HL-60/S4 (cell line): ENCODE data around the gene SOBP.
"Not testable (repeated sequence)": the region's sequence is repeated elsewhere in the genome, so short reads cannot be mapped to it uniquely, and the experiment has no call there.

Source experiments
- in situ Hi-C: fragments of 300-500 bp; cut with MboI; formaldehyde crosslinking; loops from 2 replicates; pipeline ENCODE4 v1.14.3; 2022; ENCODE audit warnings: low sequenced_read_pairs

Gene SOBP

GRCh38 chr6:107489636-107490565, at the start of gene SOBP:
Gene SOBP (plus strand): TSS chr6:107490117. CDS start chr6:107490617, 500 bp downstream.
- in situ Hi-C loops, result no loop called here

- in situ Hi-C loops, result no loop called here
These were observed 49.0 kb upstream of the SOBP start for GRCh38 chr6:107440936-107441335.

GRCh38 chr6:107441682-107442081, 48.2 kb upstream of the SOBP start:
- in situ Hi-C loops, result no loop called here

DNA sequence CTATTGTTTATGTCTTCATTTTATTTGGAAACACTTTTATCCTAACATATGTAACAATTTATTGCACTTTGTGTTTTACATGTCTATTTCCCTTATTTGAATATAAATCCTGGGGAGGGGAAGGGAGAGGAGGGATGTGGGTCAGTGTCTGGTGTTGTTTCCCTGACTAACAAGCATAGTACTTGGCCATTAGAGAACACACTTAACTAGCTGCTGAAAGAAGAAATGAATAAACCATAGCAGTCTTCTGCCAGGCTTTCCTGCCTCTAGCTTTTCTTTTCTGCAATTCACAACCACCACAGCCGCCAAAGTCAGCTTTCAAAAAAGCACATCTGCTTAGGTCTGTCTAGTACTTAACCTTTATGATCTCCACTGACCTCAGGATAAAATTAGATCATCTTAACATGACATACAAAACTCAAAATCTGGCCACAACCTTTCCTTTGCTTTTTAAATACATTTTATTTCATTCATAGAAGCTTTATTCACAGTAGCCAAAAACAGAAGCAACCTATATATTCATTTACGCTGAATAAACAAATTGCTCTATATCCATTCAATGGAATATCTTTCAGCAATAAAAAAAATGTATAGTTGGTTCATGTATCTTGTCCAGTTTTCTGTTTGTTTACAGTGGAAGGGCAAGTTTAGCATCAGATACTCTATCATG, 46.8 kb upstream of the SOBP start:
- in situ Hi-C loops, result no loop called here

DNA sequence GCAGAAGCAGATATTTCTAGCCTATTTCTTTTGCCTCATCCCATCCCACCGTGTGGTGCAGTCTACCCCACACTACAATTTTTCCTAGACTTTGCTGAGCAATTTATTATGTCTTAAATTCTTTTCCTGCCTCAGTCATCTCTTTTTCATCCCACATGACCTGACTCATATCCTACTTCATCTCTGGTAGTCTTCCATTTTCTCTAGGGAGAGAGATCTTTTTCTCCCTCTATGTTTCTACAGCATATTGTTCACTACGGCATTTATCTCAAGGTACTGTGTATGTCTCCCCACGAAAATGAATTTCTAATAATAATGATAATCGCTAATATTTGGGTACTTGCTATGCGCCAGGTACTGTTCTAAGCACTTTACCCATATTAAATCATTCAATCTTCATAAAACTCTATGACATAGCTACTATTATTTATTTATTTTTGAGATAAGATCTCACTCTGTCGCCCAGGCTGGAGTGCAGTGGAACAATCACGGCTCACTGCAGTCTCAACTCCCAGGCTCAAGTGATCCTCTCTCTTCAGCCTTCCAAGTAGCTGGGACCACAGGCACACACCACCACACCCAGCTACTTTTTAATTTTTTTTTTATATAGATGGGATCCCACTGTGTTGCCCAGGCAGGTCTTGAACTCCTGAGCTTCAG, 46.2 kb upstream of the SOBP start:
- in situ Hi-C loops, result no loop called here

DNA sequence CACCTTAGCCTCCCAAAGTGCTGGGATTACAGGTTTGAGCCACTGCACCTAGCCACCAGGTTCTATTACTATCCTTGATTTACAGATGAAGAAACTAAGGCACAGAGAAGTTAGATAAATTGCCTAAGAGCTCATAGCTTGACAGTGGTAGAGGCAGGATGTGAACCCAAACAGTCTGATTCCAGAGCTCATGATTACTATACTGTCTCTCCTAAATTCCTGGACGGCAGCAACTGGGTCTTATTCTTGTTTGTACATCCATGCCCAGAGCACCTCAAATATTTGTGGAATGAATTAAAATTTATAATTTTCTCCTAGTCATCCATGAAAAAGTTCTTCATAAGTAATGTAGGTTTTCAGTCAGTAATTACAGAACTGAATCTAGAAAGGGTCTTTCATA, 45.6 kb upstream of the SOBP start:
- in situ Hi-C loops, result no loop called here

DNA sequence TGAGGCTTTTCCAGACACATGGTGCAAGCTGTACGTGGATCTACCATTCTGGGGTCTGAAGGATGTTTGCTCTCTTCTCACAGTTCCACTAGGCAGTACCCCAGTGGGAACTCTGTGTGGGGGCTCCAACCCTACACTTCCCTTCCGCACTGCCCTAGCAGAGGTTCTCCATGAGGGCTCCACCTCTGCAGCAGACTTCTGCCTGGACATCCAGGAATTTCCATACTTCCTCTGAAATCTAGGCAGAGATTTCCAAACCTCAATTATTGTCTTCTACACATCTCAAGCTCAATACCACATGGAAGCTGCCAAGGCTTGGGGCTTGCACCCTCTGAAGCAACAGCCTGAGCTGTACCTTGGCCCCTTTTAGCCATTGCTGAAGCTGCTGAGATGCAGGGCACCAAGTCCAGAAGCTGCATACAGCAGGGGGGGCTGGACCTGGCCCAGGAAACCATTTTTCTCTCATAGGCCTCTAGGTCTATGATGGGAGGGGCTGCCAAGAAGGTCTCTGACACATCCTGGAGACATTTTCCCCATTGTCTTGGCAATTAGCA, 42.2 kb upstream of the SOBP start:
- in situ Hi-C loops, result no loop called here

DNA sequence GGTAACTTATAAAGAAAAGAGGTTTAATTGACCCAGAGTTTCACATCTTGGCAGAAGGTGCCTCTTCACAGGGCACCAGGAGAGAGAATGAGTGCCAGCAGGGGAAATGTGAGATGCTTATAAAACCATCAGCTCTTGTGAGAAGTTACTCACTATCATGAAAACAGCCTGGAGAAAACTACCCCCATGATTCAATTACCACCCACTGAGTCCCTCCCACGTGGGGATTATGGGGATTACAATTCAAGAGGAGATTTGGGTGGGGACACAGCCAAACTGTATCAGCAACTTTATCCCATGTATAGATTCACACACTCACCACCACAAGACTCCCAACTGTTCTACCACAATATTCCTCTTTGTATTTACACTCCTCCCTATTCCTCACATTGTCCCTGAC, 41.1 kb upstream of the SOBP start:
- in situ Hi-C loops, result no loop called here

DNA sequence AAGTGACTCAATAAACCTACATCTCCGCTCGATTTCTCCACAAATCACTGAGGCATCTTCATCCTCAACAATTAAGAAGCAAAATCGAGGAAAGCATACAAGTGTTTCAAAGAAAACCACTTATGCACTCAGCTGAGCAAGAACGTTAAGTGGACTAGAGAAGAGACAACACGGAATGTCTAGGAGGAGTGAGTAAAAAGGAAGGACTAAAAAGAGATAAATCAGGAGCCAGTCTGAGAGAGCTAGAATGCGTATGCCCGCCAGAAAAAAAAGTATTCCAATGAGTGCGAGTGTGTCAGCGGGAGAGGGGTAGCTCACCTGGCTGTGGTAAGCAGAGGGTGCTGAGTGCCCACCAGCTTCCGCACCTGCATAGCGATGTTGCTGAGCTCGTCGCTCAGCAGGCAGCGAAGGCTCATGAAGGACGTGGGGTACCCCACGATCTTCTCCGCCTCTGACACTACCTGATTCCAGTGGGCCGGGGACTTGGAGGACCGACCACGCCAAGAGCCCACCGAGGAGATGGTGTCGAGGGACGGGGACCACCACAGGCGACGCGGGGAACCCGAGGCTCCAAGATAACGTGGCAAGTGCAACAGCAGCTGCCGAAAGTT, 31.1 kb upstream of the SOBP start:
- in situ Hi-C loops, result no loop called here

DNA sequence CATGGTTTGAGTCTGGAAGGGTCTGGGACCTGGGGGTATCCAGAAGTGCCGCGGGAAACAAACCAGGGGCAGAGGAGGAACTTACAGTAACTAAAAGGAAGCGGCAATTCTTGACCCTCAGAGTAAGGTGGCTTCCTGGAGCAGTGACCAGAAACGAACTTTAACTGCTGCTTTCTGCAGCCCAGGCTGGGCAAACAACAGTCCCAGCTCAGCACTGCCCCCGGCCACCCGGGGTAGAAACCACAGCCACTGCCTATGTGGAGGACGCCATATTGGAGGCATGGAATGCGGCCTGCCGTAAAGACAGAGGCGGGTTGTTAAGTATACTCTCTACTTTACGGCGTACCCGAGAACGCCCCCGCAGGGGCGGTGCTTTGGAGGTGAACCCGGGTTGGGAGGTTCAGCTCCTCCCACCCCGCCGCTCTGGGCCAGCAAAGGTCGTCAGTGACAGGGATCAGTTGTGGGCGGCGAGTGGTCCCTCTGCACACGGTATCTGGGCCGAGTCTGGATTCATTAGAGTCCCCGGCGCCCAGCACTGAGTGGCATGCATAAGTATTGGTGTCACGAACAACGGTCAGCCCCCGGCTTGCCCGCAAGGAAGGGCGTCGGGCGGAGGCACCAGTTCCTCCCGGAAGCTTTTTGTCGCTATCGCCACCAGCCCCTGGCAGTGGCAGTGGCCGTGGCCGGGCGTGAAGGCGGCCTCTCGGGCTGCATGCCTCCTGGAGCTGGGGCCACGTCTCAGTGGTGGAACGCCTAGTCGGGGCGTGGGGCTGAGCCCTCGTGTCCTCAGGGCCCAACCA, 30.4 kb upstream of the SOBP start, which contains the start of gene PDSS2:
Gene PDSS2 (minus strand): TSS at position 282 of the 800 bp plus-strand sequence. CDS start 279 bp downstream, at position 3.
- in situ Hi-C loops, result no loop called here

GRCh38 chr6:107460083-107460631, 29.8 kb upstream of the SOBP start:
- in situ Hi-C loops, result no loop called here

DNA sequence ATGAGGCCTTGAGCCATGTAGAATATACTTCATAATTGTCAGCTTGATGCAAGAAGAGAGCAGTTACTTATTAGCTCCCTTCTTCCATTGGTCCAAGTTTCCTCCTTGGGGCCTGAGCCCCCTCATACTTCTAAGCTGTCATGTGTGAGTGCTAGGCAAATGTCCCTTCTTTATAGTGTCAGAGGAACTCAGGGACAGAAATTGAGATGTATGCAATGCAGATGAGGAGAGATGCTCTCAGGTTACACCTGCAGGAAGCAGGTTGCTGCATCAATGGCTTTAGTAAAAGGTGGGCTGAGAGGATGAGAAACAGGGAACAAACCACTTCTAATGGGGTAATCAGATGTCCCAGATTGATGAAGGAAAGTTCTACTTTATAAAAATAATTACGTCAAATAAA, 23.9 kb upstream of the SOBP start:
- in situ Hi-C loops, result no loop called here

DNA sequence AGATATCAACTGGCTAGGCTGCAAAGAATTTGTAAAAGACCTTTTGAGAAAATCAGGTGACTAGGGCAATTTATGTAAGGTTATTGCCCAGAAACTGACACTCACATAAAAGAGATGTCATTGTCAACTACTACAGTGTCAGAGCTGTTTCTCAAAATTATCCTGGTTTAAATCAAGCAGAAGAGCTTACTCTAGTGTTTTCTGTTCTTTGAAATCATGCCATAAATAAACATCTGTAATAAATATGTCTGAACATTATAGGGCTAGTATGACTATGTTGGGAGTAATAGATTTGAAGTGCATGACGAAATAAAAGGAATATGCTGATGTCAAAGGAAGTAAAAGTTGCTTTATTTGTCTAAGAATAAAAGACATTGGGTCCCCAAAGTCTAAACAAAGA, 19.6 kb upstream of the SOBP start:
- in situ Hi-C loops, result no loop called here

- in situ Hi-C loops, result no loop called here
These were observed 16.3 kb upstream of the SOBP start for GRCh38 chr6:107473660-107474059.

DNA sequence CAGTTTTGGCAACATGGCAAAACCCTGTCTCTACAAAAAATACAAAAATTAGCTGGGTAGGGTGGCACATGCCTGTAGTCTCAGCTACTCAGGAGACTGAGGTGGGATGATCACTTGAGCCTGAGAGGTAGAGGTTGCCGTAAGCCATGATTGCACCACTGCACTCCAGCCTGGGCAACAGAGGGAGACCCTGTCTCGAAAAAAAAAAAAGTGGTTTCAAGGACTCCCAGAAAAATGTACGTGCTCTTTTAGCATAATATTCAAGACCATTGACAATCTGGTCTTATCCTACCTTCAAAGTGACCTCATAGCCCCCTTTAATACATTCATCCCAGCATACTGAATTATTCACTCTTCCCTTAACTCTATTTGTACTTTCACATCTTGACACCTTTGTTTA, 14.6 kb upstream of the SOBP start:
- in situ Hi-C loops, result not testable (repeated sequence)

GRCh38 chr6:107475826-107476225, 14.1 kb upstream of the SOBP start:
- in situ Hi-C loops, result not testable (repeated sequence)

DNA sequence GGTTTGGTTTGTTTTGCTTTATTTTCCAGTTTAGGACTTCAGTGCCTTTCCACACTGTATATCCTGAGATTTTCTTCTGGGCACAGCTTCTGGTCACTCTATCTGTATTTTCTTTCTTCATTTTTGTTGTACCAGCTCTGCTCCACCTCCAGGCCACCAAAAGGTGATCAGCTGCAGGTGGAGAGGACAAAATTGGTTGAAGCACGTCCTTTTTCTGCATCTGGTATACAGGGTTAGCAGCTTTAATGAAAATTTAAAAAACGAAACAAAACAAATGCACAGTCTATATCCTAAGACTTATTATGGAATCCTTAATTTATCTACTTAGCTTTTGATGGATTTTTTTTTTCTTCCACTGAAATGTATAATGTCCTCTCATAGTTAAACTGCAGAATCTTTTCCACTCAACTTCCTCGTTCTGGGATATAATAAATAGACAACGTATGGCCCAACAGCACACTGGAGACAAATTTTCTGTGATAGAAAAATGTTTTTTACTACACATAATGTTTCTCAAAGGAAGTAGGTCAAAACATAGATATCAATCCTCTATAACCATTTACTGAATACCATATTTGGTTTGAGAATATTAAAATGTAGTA, 10.7 kb upstream of the SOBP start:
- in situ Hi-C loops, result no loop called here

GRCh38 chr6:107485157-107485556, 4.8 kb upstream of the SOBP start:
- in situ Hi-C loops, result no loop called here

GRCh38 chr6:107488174-107488874, 1.6 kb upstream of the SOBP start:
- in situ Hi-C loops, result no loop called here
